GM10266 (cell line): ENCODE data around the gene SLC26A1.
"Not testable (repeated sequence)": the region's sequence is repeated elsewhere in the genome, so short reads cannot be mapped to it uniquely, and the experiment has no call there.

ENCODE experiments used
- DNase-seq: peaks from one replicate; pipeline ENCODE4 v3.0.0; 2012; ENCODE audit errors: extremely low spot score
- CTCF ChIP-seq: IDR thresholded peaks from 2 replicates; pipeline ENCODE4 v1.5.1; 2012; ENCODE audit warnings: mild to moderate bottlenecking, low read depth; ENCODE audit not compliant: control insufficient read depth, insufficient read depth; ENCODE audit errors: missing control alignments

Gene SLC26A1

GRCh38 chr4:1000686-1001260 is 7.6 kb upstream of the SLC26A1 start:
- TF ChIP-seq CTCF, result no peak
- no peak for DNase-seq

- DNase-seq, result no peak
- TF ChIP-seq CTCF, result no peak
Measured at GRCh38 chr4:999882-1000425, 6.8 kb upstream of the SLC26A1 start.

- not testable (repeated sequence) for DNase-seq
Measured at GRCh38 chr4:999240-999863, 6.1 kb upstream of the SLC26A1 start.

GRCh38 chr4:998096-998691 is 5.0 kb upstream of the SLC26A1 start:
- no peak for TF ChIP-seq CTCF
- no peak for DNase-seq

- no peak for DNase-seq
- TF ChIP-seq CTCF, result no peak
Measured at GRCh38 chr4:997375-998071, 4.3 kb upstream of the SLC26A1 start.

GRCh38 chr4:996997-997374 is 3.8 kb upstream of the SLC26A1 start:
- no peak for TF ChIP-seq CTCF
- no peak for DNase-seq

GRCh38 chr4:996030-996996 is 3.1 kb upstream of the SLC26A1 start:
- no peak for TF ChIP-seq CTCF
- no peak for DNase-seq
